GM20000 (cell line): ENCODE data around the gene CD40LG.

Experiments
- DNase-seq: peaks from one replicate; pipeline ENCODE4 v3.0.0; 2012; ENCODE audit warnings: low spot score
- CTCF ChIP-seq: IDR thresholded peaks from 2 replicates; pipeline ENCODE4 v1.5.1; 2012; ENCODE audit warnings: mild to moderate bottlenecking, control low read depth; ENCODE audit errors: extremely low read depth, missing control alignments

The CD40LG gene

GRCh38 chrX:136650811-136651210 is 2.9 kb downstream of the CD40LG start:
- TF ChIP-seq CTCF = no peak
- DNase-seq = no peak

GRCh38 chrX:136652822-136653723 is 5.1 kb downstream of the CD40LG start:
- no peak for DNase-seq

GRCh38 chrX:136656361-136656964 is 8.5 kb downstream of the CD40LG start:
- no peak for DNase-seq
- TF ChIP-seq CTCF = no peak

More at GRCh38 chrX:136652822-136653723, 5.1 kb downstream of the CD40LG start:
- TF ChIP-seq CTCF = no peak

- TF ChIP-seq CTCF = no peak
- DNase-seq = no peak
These were observed 10.2 kb downstream of the CD40LG start for GRCh38 chrX:136658151-136658550.

GRCh38 chrX:136659174-136659573 is 11.2 kb downstream of the CD40LG start:
- DNase-seq = no peak
- no peak for TF ChIP-seq CTCF

- no peak for TF ChIP-seq CTCF
- DNase-seq = no peak
These were observed 12.9 kb downstream of the CD40LG start for GRCh38 chrX:136660896-136661295.

- no peak for TF ChIP-seq CTCF
- DNase-seq = no peak
These were observed 14.1 kb downstream of the CD40LG start for GRCh38 chrX:136662104-136662503.
